GM23338 (cell line): Measurements from ENCODE around the gene CBFA2T2. TPM values are rescaled to one million over a fixed set of nuclear protein-coding genes. Genes with fewer than 3 reads are reported as not detected.

Experiments used
- ATAC-seq: fragments of 200-7000 bp; cut with Tn5 transposase; 3 replicates; pipeline ENCODE4 v1.9.1; 2020
- DNase-seq: peaks from one replicate; pipeline ENCODE4 v3.0.0-alpha.2; 2015; ENCODE audit warnings: low spot score
- H2AFZ ChIP-seq: fragments of 200-600 bp; sonication (generic); 2 replicates; pipeline ENCODE4 v1.8.0; 2016; ENCODE audit warnings: antibody characterized with exemption, mild to moderate bottlenecking, moderate library complexity
- H3F3A ChIP-seq: fragments of 200-600 bp; sonication (generic); replicated peaks from 2 replicates; pipeline ENCODE4 v1.8.0; 2017; ENCODE audit warnings: antibody characterized with exemption, mixed run types, low read depth
- H3K27ac ChIP-seq: fragments of 200-600 bp; sonication (generic); 2 replicates; pipeline ENCODE4 v1.6.1; 2016; ENCODE audit warnings: low read depth
- H3K27me3 ChIP-seq: fragments of 200-600 bp; sonication (generic); 2 replicates; pipeline ENCODE4 v1.8.0; 2016; ENCODE audit warnings: mild to moderate bottlenecking, mixed run types, moderate library complexity; ENCODE audit not compliant: insufficient read depth
- H3K36me3 ChIP-seq: fragments of 200-600 bp; sonication (generic); 2 replicates; pipeline ENCODE4 v1.8.0; 2016; ENCODE audit warnings: mild to moderate bottlenecking; ENCODE audit not compliant: insufficient read depth
- H3K4me1 ChIP-seq: fragments of 200-600 bp; sonication (generic); 2 replicates; pipeline ENCODE4 v1.8.0; 2016; ENCODE audit warnings: mild to moderate bottlenecking, moderate library complexity; ENCODE audit not compliant: insufficient read depth
- H3K4me2 ChIP-seq: fragments of 200-600 bp; sonication (generic); 2 replicates; pipeline ENCODE4 v1.7.1; 2017; ENCODE audit warnings: mixed run types
- H3K4me3 ChIP-seq: fragments of 200-600 bp; sonication (generic); 2 replicates; pipeline ENCODE4 v1.6.1; 2016; ENCODE audit warnings: mixed run types
- H3K79me2 ChIP-seq: fragments of 200-600 bp; sonication (generic); replicated peaks from 2 replicates; pipeline ENCODE4 v1.8.0; 2017; ENCODE audit warnings: mild to moderate bottlenecking; ENCODE audit not compliant: insufficient read depth
- H3K9me2 ChIP-seq: fragments of 200-600 bp; sonication (generic); 2 replicates; pipeline ENCODE4 v1.8.0; 2017; ENCODE audit not compliant: insufficient read depth
- H4K20me1 ChIP-seq: fragments of 200-600 bp; sonication (generic); replicated peaks from 2 replicates; pipeline ENCODE4 v1.8.0; 2017; ENCODE audit warnings: mild to moderate bottlenecking; ENCODE audit not compliant: insufficient read depth
- H3K27ac Mint-ChIP-seq: 2 replicates; pipeline ENCODE4 v1.8.0; 2020; ENCODE audit warnings: inconsistent platforms, mild to moderate bottlenecking, moderate library complexity, mixed read lengths
- H3K27me3 Mint-ChIP-seq: 3 replicates; pipeline ENCODE4 v1.8.0; 2022; ENCODE audit warnings: low read depth, mild to moderate bottlenecking, moderate library complexity, mixed read lengths, inconsistent platforms; ENCODE audit not compliant: insufficient read depth, poor library complexity
- H3K36me3 Mint-ChIP-seq: 3 replicates; pipeline ENCODE4 v1.8.0; 2021; ENCODE audit warnings: low read depth, mild to moderate bottlenecking, inconsistent platforms, moderate library complexity, mixed read lengths
- H3K4me1 Mint-ChIP-seq: 3 replicates; pipeline ENCODE4 v1.8.0; 2020; ENCODE audit warnings: mild to moderate bottlenecking, inconsistent platforms, mixed read lengths
- H3K4me3 Mint-ChIP-seq: 3 replicates; pipeline ENCODE4 v1.8.0; 2021; ENCODE audit warnings: moderate library complexity, mild to moderate bottlenecking, inconsistent platforms, mixed read lengths
- H3K9me3 Mint-ChIP-seq: 3 replicates; pipeline ENCODE4 v1.8.0; 2020; ENCODE audit warnings: moderate library complexity, mild to moderate bottlenecking, inconsistent platforms, mixed read lengths
- CREB1 ChIP-seq: fragments of 250-450 bp; sonication (Bioruptor Pico); IDR thresholded peaks from 2 replicates; pipeline ENCODE4 v1.5.0; 2020; ENCODE audit warnings: low read depth, mild to moderate bottlenecking, moderate library complexity
- CTCF ChIP-seq, 2 experiments: fragments of 200-600 bp in 1 of 2; sonication (generic) in 1 of 2; conservative IDR thresholded peaks; 2 replicates each; pipeline versions ENCODE4 v1.5.1 to v1.6.1; 2016 to 2017; ENCODE audit warnings: antibody characterized with exemption in 2 of 2, low read depth in 2 of 2, mild to moderate bottlenecking in 2 of 2, moderate library complexity in 1 of 2
- EZH2 ChIP-seq: fragments of 200-600 bp; sonication (generic); IDR thresholded peaks from one replicate; pipeline ENCODE4 v1.8.0; 2017; ENCODE audit warnings: antibody characterized with exemption, mild to moderate bottlenecking, low read depth; ENCODE audit not compliant: unreplicated experiment
- EZH2phosphoT487 ChIP-seq: fragments of 200-600 bp; sonication (generic); IDR thresholded peaks from one replicate; pipeline ENCODE4 v1.8.1; 2018; ENCODE audit warnings: antibody characterized with exemption; ENCODE audit not compliant: unreplicated experiment
- JUNB ChIP-seq: IDR thresholded peaks from one replicate; pipeline ENCODE4 v1.6.1; 2016; ENCODE audit warnings: antibody characterized with exemption; ENCODE audit not compliant: unreplicated experiment
- NANOG ChIP-seq: IDR thresholded peaks from 2 replicates; pipeline ENCODE4 v1.6.1; 2016; ENCODE audit warnings: antibody characterized with exemption, borderline replicate concordance
- POLR2AphosphoS5 ChIP-seq: IDR thresholded peaks from 2 replicates; pipeline ENCODE4 v1.6.1; 2016; ENCODE audit warnings: antibody characterized with exemption, low read depth
- REST ChIP-seq: IDR thresholded peaks from one replicate; pipeline ENCODE4 v1.6.1; 2018; ENCODE audit warnings: antibody characterized with exemption; ENCODE audit not compliant: unreplicated experiment
- ZNF114 ChIP-seq: fragments of 250-450 bp; sonication (Bioruptor Pico); IDR thresholded peaks from 2 replicates; pipeline ENCODE4 v1.5.0; 2020; ENCODE audit warnings: mild to moderate bottlenecking, moderate library complexity
- ZNF331 ChIP-seq: fragments of 250-450 bp; sonication (Bioruptor Pico); IDR thresholded peaks from 2 replicates; pipeline ENCODE4 v1.5.0; 2020; ENCODE audit warnings: low read depth, mild to moderate bottlenecking, moderate library complexity
- polyA plus RNA-seq: library from polyadenylated mRNA; unstranded; fragments of >200 nt; fragmentation: Nextera tagmentation; extraction: Ambion mirVana; gene quantifications from 2 replicates; pipeline ENCODE4 v1.2.1, GENCODE V29; 2016
- total RNA-seq: library from RNA; depleted of rRNA; stranded (reverse); fragments of >200 nt; shearing (Covaris generic); gene quantifications from 2 replicates; pipeline ENCODE4 v1.2.3, GENCODE V29; 2014
- TF ChIP-seq, protein P1 (sequence below): IDR thresholded peaks from 2 replicates; pipeline ENCODE4 v1.6.1; 2016; ENCODE audit warnings: antibody characterized with exemption

Gene CBFA2T2
- total and polyA plus RNA-seq, 2 experiments from 2014 or later, result 12.7 to 15.8 TPM

DNA sequence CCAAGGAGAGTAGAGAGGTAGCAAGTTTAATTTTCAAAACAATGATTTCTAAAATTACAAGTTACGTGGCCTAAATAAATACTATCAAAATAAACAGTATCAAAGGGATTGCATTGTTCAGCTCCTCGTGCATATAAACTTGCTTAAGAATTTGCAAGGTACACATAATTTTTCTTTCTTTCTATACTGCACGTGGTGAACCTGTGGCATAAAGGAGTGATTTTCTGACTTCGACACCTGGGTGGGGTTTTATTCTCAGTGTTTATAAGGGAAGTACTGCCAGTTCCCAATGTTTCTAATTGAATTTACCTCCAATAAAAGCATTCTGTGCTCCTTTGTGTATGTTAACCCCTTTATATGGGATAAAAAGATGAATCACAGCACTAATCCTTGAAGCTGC lies 122.1 kb downstream of the CBFA2T2 start (continued):
- TF ChIP-seq, protein P1, sequence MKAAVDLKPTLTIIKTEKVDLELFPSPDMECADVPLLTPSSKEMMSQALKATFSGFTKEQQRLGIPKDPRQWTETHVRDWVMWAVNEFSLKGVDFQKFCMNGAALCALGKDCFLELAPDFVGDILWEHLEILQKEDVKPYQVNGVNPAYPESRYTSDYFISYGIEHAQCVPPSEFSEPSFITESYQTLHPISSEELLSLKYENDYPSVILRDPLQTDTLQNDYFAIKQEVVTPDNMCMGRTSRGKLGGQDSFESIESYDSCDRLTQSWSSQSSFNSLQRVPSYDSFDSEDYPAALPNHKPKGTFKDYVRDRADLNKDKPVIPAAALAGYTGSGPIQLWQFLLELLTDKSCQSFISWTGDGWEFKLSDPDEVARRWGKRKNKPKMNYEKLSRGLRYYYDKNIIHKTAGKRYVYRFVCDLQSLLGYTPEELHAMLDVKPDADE, result no peak
- TF ChIP-seq ZNF114 (CRISPR knock-in tag) (no peak), CREB1 (CRISPR knock-in tag) (no peak), JUNB (no peak), REST (no peak), EZH2 (no peak)

GRCh38 chr20:33621717-33622400 lies 132.0 kb downstream of the CBFA2T2 start:
- H2AFZ ChIP-seq, result no peak overlapping the region
- no peak for TF ChIP-seq ZNF331 (CRISPR knock-in tag)
- peaks cover 14% of the 10 kb centered on the region for H3K36me3 Mint-ChIP-seq
- H3K27me3 Mint-ChIP-seq, result no peaks in the 10 kb centered on the region
- no peaks in the 10 kb centered on the region for H3K4me1 ChIP-seq
- H3K27me3 ChIP-seq, result no peaks in the 10 kb centered on the region
- no peaks in the 10 kb centered on the region for H4K20me1 ChIP-seq
- peaks cover 4% of the 10 kb centered on the region; the same call in 2 of the 3 replicates for H3K4me1 Mint-ChIP-seq
- H3K27ac ChIP-seq, result no peak overlapping the region
- H3K4me2 ChIP-seq, result no peak overlapping the region
- no peaks in the 10 kb centered on the region for H3K79me2 ChIP-seq
- no peak overlapping the region for H3K4me3 ChIP-seq
- ATAC-seq (no peak), DNase-seq (no peak)
- no peak overlapping the region for H3K4me3 Mint-ChIP-seq
- H3K9me2 ChIP-seq, result no peaks in the 10 kb centered on the region
- H3K36me3 ChIP-seq, result no peaks in the 10 kb centered on the region; the same call in 1 of the 2 replicates
- H3K27ac Mint-ChIP-seq, result no peak overlapping the region
- H3K9me3 Mint-ChIP-seq, result no peaks in the 10 kb centered on the region
- H3F3A ChIP-seq, result no peaks in the 10 kb centered on the region

DNA sequence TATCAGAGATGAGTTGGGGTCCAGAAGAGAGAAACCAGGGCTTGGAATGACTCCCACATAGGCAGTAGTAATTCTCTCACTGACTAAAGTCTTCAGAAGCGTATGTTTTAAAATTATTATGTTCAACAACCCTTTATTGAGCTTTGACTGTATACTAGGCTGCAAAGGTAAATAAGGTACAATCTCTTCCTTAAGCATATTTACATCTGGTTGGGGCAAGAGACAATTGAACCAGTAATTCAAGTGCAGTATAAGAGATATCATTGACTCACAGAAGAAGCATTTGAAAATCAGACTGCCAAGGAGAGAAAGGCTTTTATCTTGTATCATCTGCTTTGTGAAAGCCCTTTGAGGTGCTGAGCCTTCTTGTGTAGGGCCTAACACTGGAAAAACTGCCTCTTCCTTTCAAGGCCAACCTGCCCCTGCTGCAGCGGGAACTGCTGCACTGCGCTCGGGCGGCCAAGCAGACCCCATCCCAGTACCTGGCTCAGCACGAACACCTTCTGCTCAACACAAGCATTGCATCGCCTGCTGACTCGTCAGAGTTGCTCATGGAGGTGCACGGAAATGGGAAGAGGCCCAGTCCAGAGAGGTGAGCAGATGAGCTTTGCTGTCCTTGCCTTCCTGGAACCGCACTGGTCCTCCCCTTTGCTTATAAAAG lies 132.9 kb downstream of the CBFA2T2 start:
- Histone ChIP-seq H3K4me1 (no peaks in the 10 kb centered on the region), H3K27ac (no peak overlapping the region), H3F3A (no peaks in the 10 kb centered on the region), H3K4me3 (no peak overlapping the region), H3K9me2 (no peaks in the 10 kb centered on the region), H3K27me3 (no peaks in the 10 kb centered on the region), H4K20me1 (no peaks in the 10 kb centered on the region), H3K79me2 (no peaks in the 10 kb centered on the region), H3K36me3 (no peaks in the 10 kb centered on the region; the same call in 1 of the 2 replicates), H3K4me2 (no peak overlapping the region), H2AFZ (no peak overlapping the region)
- Mint-ChIP-seq H3K4me3 (no peak overlapping the region), H3K4me1 (peaks cover 4% of the 10 kb centered on the region; the same call in 2 of the 3 replicates), H3K36me3 (peaks cover 14% of the 10 kb centered on the region), H3K27ac (no peak overlapping the region), H3K9me3 (no peaks in the 10 kb centered on the region), H3K27me3 (no peaks in the 10 kb centered on the region)
- ATAC-seq (no peak), DNase-seq (peak; percentile 7)
- no peak for TF ChIP-seq POLR2AphosphoS5
- no peak for TF ChIP-seq NANOG
- TF ChIP-seq JUNB, result no peak
- no peak for TF ChIP-seq ZNF331 (CRISPR knock-in tag)
- TF ChIP-seq ZNF114 (CRISPR knock-in tag), result no peak
- no peak for TF ChIP-seq CTCF (conservative IDR thresholded peaks at IDR 0.05; ENCODE audit: low read depth in 2 of 2)
- no peak for TF ChIP-seq EZH2phosphoT487
- no peak for TF ChIP-seq CREB1 (CRISPR knock-in tag)
- no peak for TF ChIP-seq REST
